ENCODE results near the gene ZNHIT3.

- no peak for TF ChIP-seq CTCF (IDR thresholded peaks at IDR 0.05)
- no peak for TF ChIP-seq EZH2phosphoT487 (IDR thresholded peaks at IDR 0.05)
- TF ChIP-seq EZH2 (IDR thresholded peaks at IDR 0.05), result no peak
Measured at GRCh38 chr17:36511216-36511615, 24.7 kb downstream of the ZNHIT3 start.

Data from neural progenitor cell (in vitro differentiated cells).